Measurements from ENCODE around the gene GALNS.

Gene GALNS

DNA sequence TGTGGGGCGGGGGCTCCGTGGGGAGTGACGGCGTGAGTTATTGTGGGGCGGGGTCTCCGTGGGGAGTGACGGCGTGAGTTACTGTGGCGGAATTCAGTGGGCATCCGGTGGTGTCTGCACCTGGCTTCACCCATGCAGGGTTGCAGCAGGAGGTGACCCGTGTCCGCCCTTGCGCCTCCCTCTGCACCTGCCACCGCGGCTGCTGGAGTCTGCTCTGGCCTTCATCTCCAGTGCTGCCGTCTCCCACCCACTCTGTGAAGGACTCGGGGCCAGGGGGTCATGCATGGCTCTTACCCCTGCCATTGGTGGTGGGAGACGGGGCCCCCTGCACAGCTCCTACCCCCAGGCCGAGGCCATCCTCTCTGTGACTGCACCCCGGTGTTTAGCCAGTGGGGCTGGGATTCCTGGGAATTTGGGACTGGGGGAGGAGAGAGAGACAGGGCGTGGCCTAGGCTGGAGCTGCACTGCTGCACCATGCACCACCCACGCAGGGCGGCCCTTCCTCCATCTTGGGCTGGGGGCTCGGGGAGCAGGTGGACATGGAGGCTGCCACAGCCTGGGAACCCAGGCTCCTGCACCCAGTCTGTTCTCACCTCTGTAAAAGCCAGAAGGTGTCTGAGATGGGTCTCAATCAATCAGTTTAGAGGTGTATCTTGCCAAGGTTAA, 11.0 kb upstream of the GALNS start:
- DNase-seq (ENCODE audit: low read depth): no peak
- TF ChIP-seq, protein P1, sequence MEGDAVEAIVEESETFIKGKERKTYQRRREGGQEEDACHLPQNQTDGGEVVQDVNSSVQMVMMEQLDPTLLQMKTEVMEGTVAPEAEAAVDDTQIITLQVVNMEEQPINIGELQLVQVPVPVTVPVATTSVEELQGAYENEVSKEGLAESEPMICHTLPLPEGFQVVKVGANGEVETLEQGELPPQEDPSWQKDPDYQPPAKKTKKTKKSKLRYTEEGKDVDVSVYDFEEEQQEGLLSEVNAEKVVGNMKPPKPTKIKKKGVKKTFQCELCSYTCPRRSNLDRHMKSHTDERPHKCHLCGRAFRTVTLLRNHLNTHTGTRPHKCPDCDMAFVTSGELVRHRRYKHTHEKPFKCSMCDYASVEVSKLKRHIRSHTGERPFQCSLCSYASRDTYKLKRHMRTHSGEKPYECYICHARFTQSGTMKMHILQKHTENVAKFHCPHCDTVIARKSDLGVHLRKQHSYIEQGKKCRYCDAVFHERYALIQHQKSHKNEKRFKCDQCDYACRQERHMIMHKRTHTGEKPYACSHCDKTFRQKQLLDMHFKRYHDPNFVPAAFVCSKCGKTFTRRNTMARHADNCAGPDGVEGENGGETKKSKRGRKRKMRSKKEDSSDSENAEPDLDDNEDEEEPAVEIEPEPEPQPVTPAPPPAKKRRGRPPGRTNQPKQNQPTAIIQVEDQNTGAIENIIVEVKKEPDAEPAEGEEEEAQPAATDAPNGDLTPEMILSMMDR (IDR thresholded peaks at IDR 0.05; ENCODE audit: low read length, missing control alignments): no peak
- no peak overlapping the region for H3K4me3 ChIP-seq (replicated peaks; ENCODE audit: low read depth, low read length)

DNA sequence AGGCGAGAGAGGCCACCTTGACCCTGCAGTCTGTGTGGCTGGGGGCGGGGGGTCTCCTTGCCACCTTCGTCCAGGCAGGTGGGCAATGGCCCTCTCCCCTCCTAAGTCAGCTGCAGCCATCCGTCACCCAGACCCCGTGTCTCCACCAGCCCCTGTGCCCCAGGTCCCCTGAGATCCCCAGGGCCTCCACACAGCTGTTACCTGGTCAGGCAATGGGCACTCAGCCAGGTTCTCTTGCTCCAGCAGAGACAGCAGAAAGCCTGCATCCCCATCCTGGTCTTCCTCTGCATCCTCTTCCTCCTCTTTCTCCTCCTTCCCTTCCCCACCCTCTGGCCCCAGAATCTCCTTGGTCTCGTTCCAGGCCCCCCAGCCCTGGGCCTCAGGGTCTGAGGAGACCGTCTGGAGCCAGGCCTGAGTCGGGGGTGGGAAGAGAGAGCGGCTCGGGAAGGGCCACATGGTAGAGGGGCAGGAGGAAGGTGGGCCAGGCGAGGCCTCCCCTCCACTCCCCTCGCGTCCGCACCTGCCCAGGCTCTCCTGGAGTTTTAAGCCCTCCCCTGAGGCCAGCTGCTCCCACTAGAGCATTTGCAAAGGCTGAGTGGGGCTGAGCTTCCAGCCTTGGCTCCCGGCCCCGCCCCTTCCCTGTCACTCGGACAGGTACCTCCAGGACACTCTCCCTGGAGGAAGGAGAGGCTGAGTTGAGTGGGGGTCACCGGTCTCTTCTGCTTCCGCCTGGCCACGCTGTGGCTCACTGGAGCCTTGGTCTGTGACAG, 9.6 kb upstream of the GALNS start, which contains the start of gene PABPN1L:
Gene PABPN1L (minus strand): TSS at position 510 of the 770 bp plus-strand sequence. CDS start 54 bp downstream, at position 456.
- no peak within 1 kb of the TSS for H3K4me3 ChIP-seq (replicated peaks; ENCODE audit: low read depth, low read length)
- TF ChIP-seq, protein P1 (IDR thresholded peaks at IDR 0.05; ENCODE audit: low read length, missing control alignments): no peak
- no peak for DNase-seq (ENCODE audit: low read depth)

DNA sequence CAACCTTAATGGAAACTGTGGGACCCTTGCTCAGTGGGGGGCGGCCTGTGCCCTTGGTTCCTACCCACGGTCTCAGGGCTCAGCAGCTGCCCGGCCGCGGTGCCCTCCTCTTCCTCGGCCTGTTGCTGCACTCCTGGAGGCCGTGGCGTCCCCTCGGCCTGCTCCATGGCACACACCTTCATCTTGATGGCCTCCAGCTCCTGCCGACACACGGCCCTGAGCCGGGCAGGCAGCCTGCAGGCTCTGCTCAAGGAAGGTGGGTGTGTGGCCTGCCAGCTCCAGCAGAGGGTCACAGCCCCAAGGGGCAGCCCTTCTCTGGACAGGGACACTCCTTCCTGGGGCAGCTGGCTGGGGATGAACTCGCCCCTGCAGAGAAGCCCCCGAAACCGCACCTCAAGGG, 9.0 kb upstream of the GALNS start:
- no peak for DNase-seq (ENCODE audit: low read depth)
- no peak overlapping the region for H3K4me3 ChIP-seq (replicated peaks; ENCODE audit: low read depth, low read length)
- TF ChIP-seq, protein P1 (IDR thresholded peaks at IDR 0.05; ENCODE audit: low read length, missing control alignments): no peak

DNA sequence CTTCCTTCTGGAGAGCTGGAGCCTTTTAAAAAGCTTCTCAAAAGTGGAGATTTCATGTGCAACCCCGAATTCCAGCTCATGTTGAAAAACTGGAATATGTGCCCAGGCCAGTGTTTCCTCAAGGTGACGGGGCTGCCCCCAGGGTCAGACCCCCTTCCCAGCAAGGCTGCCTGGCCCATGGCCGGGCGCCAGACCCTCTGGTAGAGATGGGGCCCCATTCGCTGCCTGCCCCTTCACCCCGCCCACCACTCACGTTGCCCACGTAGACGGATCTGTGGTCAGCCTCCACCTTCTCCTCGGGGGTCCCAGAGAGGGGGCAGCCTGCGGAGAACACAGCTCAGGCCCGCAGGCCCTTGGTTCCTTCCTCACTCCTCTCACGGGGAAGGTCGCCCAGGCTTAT, 8.6 kb upstream of the GALNS start:
- H3K4me3 ChIP-seq (replicated peaks; ENCODE audit: low read depth, low read length): no peak overlapping the region
- TF ChIP-seq, protein P1 (IDR thresholded peaks at IDR 0.05; ENCODE audit: low read length, missing control alignments): no peak
- DNase-seq (ENCODE audit: low read depth): no peak

DNA sequence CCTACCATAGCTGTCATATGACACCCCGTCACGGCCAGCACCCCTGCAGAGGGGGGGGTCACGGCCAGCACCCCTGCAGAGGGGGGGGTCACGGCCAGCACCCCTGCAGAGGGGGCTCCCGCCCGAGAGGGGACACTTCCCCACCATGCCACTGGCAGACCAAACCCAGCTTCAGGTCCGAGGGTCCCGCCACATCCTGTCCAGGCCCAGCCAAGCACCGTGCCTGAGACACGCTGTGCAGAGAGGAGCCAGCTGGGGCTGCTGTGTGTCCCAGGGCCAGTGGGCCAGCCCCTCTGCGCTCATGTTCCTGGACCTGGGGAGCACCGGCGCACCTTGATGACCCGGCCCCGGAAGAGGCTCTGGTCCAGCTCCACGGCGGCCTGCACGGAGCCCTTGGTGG, 7.8 kb upstream of the GALNS start:
- H3K4me3 ChIP-seq (replicated peaks; ENCODE audit: low read depth, low read length): no peak overlapping the region
- TF ChIP-seq, protein P1 (IDR thresholded peaks at IDR 0.05; ENCODE audit: low read length, missing control alignments): no peak
- no peak for DNase-seq (ENCODE audit: low read depth)

DNA sequence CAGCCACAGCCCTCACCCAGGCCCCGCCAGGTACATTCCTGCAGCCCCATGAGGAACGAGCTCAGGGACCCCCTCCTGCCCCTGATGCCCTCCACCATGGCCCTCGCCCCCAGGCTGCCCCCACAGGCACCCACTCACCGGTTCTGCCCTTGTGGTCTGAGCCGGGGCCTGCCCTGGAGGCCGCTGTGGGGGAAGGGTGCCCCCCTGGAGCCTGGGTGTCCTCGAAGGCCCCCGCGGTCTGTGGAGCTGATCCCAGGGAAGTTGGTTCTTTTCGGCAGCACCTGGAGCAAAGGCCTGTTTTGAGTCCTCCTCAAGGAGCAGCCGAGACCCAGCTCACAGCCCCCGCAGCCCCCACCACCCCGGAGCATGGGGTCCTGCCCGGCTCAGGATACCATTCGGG, 7.4 kb upstream of the GALNS start:
- H3K4me3 ChIP-seq (replicated peaks; ENCODE audit: low read depth, low read length): no peak overlapping the region
- TF ChIP-seq, protein P1 (IDR thresholded peaks at IDR 0.05; ENCODE audit: low read length, missing control alignments): no peak
- DNase-seq (ENCODE audit: low read depth): no peak

All from fibroblast of pulmonary artery (primary cell).